K562 (cell line): Measurements from ENCODE around the gene MAK. TPM values are rescaled to one million over a fixed set of nuclear protein-coding genes. Genes with fewer than 3 reads are reported as not detected.

ENCODE experiments used
- ATAC-seq: fragments of 200-7000 bp; cut with Tn5 transposase; 3 replicates; pipeline ENCODE4 v1.9.1; 2020; ENCODE audit warnings: moderate library complexity
- BruUV-seq: library from RNA; stranded (reverse); fragments of 400-500 nt; replicated peaks from 2 replicates; lab custom pipeline; 2021; lab: Mats Ljungman, UMichigan
- CTCF ChIA-PET: fragments of 300-600 bp; formaldehyde crosslinking; extraction: SDS; loops from one replicate; lab custom pipeline; 2021; ENCODE audit warnings: low intra/inter-chr PET ratio; lab: Yijun Ruan, JAX
- POLR2A ChIA-PET: fragments of 300-600, 350-650 bp; sonication (Branson Sonifier 250); formaldehyde crosslinking; extraction: SDS; loops from one replicate; lab custom pipeline; 2021; ENCODE audit warnings: antibody characterized with exemption, inconsistent platforms; lab: Yijun Ruan, JAX
- DNase-seq, 4 experiments: peaks; one replicate each; pipeline versions ENCODE4 v3.0.0 to v3.0.0-alpha.2; 2011 to 2018; ENCODE audit warnings: low spot score in 3 of 4, mixed read lengths in 3 of 4; ENCODE audit errors: extremely low read depth in 1 of 4
- FAIRE-seq: peaks from 2 replicates; lab custom pipeline; 2011; peaks lifted over from hg19 to GRCh38; lab: Jason Lieb, UNC
- H2AFZ ChIP-seq: 2 replicates; pipeline ENCODE4 v1.6.0; 2011; ENCODE audit warnings: low read depth, low read length, control low read depth, inconsistent platforms
- H3K27ac ChIP-seq: fragments of 200-600 bp; 3 replicates; pipeline ENCODE4 v1.8.0; 2011; ENCODE audit warnings: low read depth, mild to moderate bottlenecking, control low read depth, inconsistent platforms, low read length, moderate library complexity, mixed read lengths; ENCODE audit errors: extremely low read depth
- H3K27me3 ChIP-seq, 2 experiments: fragments of 300-600 bp in 1 of 2; 2 replicates in 1 of 2; 3 replicates in 1 of 2; pipeline versions ENCODE4 v1.6.0 to v1.8.0; 2011; ENCODE audit warnings: inconsistent platforms in 2 of 2, low read length in 2 of 2, mild to moderate bottlenecking in 1 of 2, mixed read lengths in 1 of 2, moderate library complexity in 1 of 2; ENCODE audit not compliant: control insufficient read depth in 2 of 2, insufficient read depth in 2 of 2
- H3K36me3 ChIP-seq: fragments of 300-600 bp; 3 replicates; pipeline ENCODE4 v1.8.0; 2011; ENCODE audit warnings: mild to moderate bottlenecking, low read length, inconsistent platforms; ENCODE audit not compliant: control insufficient read depth, insufficient read depth
- H3K4me1 ChIP-seq, 2 experiments: fragments of 200-600 bp in 1 of 2; replicated peaks in 1 of 2; 2 replicates in 1 of 2; 3 replicates in 1 of 2; pipeline versions ENCODE4 v1.5.1 to v1.8.0; 2011; ENCODE audit warnings: inconsistent platforms in 2 of 2, low read length in 2 of 2, mild to moderate bottlenecking in 1 of 2, mixed read lengths in 1 of 2, moderate library complexity in 1 of 2; ENCODE audit not compliant: control insufficient read depth in 2 of 2, insufficient read depth in 2 of 2
- H3K4me2 ChIP-seq: 2 replicates; pipeline ENCODE4 v1.6.1; 2011; ENCODE audit warnings: low read length, control low read depth, inconsistent platforms, mixed read lengths; ENCODE audit not compliant: insufficient read depth
- H3K4me3 ChIP-seq: fragments of 200-600 bp; sonication (generic), shearing (Covaris generic); 2 replicates; pipeline ENCODE4 v1.5.1; 2016; ENCODE audit warnings: control low read depth, inconsistent platforms
- H3K79me2 ChIP-seq: fragments of 200-600 bp; 3 replicates; pipeline ENCODE4 v1.8.0; 2011; ENCODE audit warnings: low read length, inconsistent platforms; ENCODE audit not compliant: control insufficient read depth, insufficient read depth
- H3K9ac ChIP-seq, 2 experiments: 2 replicates each; pipeline versions ENCODE4 v1.6.0 to v1.6.1; 2011; ENCODE audit warnings: low read depth in 2 of 2, low read length in 2 of 2, control low read depth in 1 of 2, inconsistent platforms in 1 of 2, mild to moderate bottlenecking in 1 of 2, mixed read lengths in 1 of 2; ENCODE audit not compliant: insufficient read depth in 1 of 2
- H3K9me1 ChIP-seq: one replicate; pipeline ENCODE4 v1.6.0; 2011; ENCODE audit warnings: inconsistent platforms, mild to moderate bottlenecking, low read length, moderate library complexity; ENCODE audit not compliant: control insufficient read depth, insufficient read depth
- H3K9me3 ChIP-seq: replicated peaks from 2 replicates; pipeline ENCODE4 v1.5.1; 2011; ENCODE audit warnings: low read depth, low read length, inconsistent platforms; ENCODE audit not compliant: control insufficient read depth, insufficient read depth
- H4K20me1 ChIP-seq: replicated peaks from 2 replicates; pipeline ENCODE4 v1.6.1; 2011; ENCODE audit warnings: low read length, inconsistent platforms, mixed read lengths; ENCODE audit not compliant: control insufficient read depth, insufficient read depth
- EHMT2 ChIP-seq: fragments of 450-650 bp; IDR thresholded peaks from 2 replicates; pipeline ENCODE4 v1.6.1; 2018; ENCODE audit warnings: antibody characterized with exemption
- MEF2A ChIP-seq: IDR thresholded peaks from 2 replicates; pipeline ENCODE4 v1.6.1; 2011; ENCODE audit warnings: low read depth, mild to moderate bottlenecking, low read length, moderate library complexity; ENCODE audit not compliant: control insufficient read depth
- REST ChIP-seq, 2 experiments: fragments of 450-650 bp; formaldehyde crosslinking in 1 of 2; IDR thresholded peaks; 2 replicates each; pipeline versions ENCODE4 v1.4.0 to v1.6.1; 2014 to 2020; ENCODE audit warnings: mild to moderate bottlenecking in 2 of 2, borderline replicate concordance in 1 of 2, low read depth in 1 of 2
- WGBS: fragments of 100-300 bp; shearing (Covaris generic); methylation state at CpG from one replicate; pipeline ENCODE4 v1.1.6; 2016; ENCODE audit warnings: low coverage, mixed read lengths; ENCODE audit not compliant: insufficient coverage; ENCODE audit errors: missing lambda C conversion rate; 5-methylcytosine and 5-hydroxymethylcytosine counted together
- in situ Hi-C: fragments of 300-500 bp; cut with MboI; formaldehyde crosslinking; loops from 4 replicates; pipeline ENCODE4 v1.15.0; 2018; ENCODE audit warnings: inconsistent platforms, mixed read lengths
- intact Hi-C: fragments of 100-400 bp; cut with micrococcal nuclease; formaldehyde crosslinking; loops from 2 replicates; pipeline ENCODE4 v1.14.2; 2022
- polyA plus RNA-seq, 8 experiments: library from polyadenylated mRNA; depleted of rRNA in 4 of 8; stranded (reverse) in 5 of 8; unstranded in 3 of 8; fragments of >200 nt; fragmentation: Nextera tagmentation in 2 of 8; fragmentation: Illumina TruSeq in 1 of 8; extraction: Ambion mirVana in 2 of 8; extraction: Trizol in 1 of 8; gene quantifications; 2 replicates each; pipeline versions ENCODE4 v1.2.1 to v1.2.3, GENCODE V29; 2011 to 2014; ENCODE audit warnings: inconsistent platforms in 1 of 8, missing spikeins in 1 of 8
- total RNA-seq, 7 experiments: library from RNA; depleted of rRNA in 6 of 7; stranded (reverse); fragments of >200 nt in 6 of 7; fragmentation: Illumina TruSeq in 2 of 7; extraction: Trizol in 2 of 7; gene quantifications; 2 replicates each; pipeline versions ENCODE4 v1.2.1 to v1.2.3, GENCODE V29; 2011 to 2021; ENCODE audit warnings: low replicate concordance in 1 of 7

Gene MAK
- total and polyA plus RNA-seq, 9 of the 15 experiments (the other 6 are each of a cell fraction or from before 2014, with no cell fraction given): 0.25 to 1.1 (median 0.53) TPM

- intact Hi-C loops: no loop called here
- in situ Hi-C loops: no loop called here
Observed at GRCh38 chr6:10743515-10743914, 94.8 kb downstream of the MAK start.

More at GRCh38 chr6:10743515-10743914, 94.8 kb downstream of the MAK start:
- ChIA-PET POLR2A (interaction anchor here (0.7 to 1.4 kb wide), 3 partner anchors 13 to 1475 kb away, joined by 3 to 4 read pairs (median 3); no protein-coding TSS in a partner anchor), CTCF (no interaction called here)
- H4K20me1 ChIP-seq: no peaks in the 10 kb centered on the region
- no peaks in the 10 kb centered on the region for H3K9me1 ChIP-seq
- no peak overlapping the region for H2AFZ ChIP-seq
- FAIRE-seq (no peak), ATAC-seq (no peak), DNase-seq (peak in 1 of 4 experiments; percentile 1)
- H3K27me3 ChIP-seq: no peaks in the 10 kb centered on the region
- H3K79me2 ChIP-seq: peaks cover 10% of the 10 kb centered on the region
- H3K9me3 ChIP-seq: no peaks in the 10 kb centered on the region
- peaks cover 3% of the 10 kb centered on the region; the same call in 2 of the 3 replicates for H3K36me3 ChIP-seq
- no peak overlapping the region for H3K4me2 ChIP-seq
- H3K9ac ChIP-seq: no peak overlapping the region
- WGBS: 54% methylated on average over 6 of the region's 6 CpGs
- BruUV-seq: no TSS peak
- H3K27ac ChIP-seq: no peak overlapping the region
- TF ChIP-seq MEF2A (no peak), REST (IDR thresholded peaks at IDR 0.05; ENCODE audit: borderline replicate concordance) (peak; percentile 58), REST (CRISPR knock-in tag; IDR thresholded peaks at IDR 0.05; ENCODE audit: low read depth) (no peak), EHMT2 (0 out of 2 replicates have a peak, but pooled peaks have one; percentile 23)
- TF ChIP-seq, all 486 proteins: peak for 2
- Histone ChIP-seq H3K4me3 (no peak overlapping the region), H3K4me1 (peaks cover 19 to 22% of the 10 kb centered on the region in 2 experiments)
